ENCODE data around the gene CRP. TPM values are rescaled to one million over a fixed set of nuclear protein-coding genes. Genes with fewer than 3 reads are reported as not detected.
"Not testable (repeated sequence)": the region's sequence is repeated elsewhere in the genome, so short reads cannot be mapped to it uniquely, and the experiment has no call there.

Gene CRP
- polyA plus RNA-seq, 1 donor = not detected

DNA sequence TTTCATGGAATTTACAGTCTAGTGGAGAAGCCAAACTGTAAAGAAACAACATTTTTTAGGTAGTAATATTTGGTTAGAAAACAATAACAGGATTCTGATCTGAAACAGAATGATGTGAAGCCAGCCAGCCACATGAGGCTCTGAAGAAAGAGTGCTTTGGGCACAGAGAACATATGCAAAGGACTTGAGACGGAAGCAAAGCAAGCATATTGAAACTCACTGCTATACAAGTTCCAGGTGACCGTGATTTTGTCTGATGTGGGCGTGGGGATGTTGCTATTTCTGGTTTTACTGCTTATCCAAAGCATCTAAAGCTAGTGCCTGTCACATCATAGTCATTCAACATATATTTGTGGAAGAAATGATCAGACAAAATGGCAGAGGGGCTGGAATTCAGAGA, 14.7 kb downstream of the CRP start:
- no peak for DNase-seq

DNA sequence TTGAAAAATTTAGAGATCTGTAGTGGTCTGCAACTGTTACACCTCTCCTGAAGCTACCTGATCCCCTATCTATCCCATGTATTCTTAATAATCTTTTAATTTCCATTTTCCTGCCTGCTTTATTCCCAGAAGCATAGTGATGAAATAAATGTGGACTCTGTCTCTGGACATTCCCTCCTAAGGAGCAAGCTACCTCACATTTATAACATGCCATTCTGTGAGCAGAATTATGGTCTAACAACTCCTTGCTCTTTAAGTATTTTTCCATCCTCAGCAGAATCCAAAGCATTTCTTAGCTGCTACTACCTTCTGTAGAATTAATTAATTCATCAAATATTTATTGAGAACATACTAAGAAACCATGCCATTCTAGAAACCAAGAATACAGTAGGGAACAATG, 15.1 kb downstream of the CRP start:
- DNase-seq = no peak

DNA sequence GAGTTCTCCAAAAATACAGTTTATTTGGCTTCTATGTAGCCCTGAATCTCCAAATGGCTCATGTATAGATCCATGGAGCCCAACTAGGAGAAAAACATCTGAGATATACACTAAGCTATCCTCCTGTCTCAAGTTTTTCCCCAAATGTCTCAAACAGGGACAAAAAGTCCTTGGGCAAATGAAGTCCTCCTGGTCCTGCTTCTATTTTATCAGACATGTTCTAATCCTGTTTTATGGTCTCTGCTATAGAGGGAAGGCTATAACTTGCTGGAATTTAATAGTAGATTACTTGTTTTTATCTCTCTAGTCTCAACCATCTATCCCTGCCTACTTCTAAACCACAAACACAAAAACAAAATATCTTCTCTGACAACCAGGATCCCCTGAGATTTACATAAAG, 26.9 kb downstream of the CRP start:
- no peak for DNase-seq

DNA sequence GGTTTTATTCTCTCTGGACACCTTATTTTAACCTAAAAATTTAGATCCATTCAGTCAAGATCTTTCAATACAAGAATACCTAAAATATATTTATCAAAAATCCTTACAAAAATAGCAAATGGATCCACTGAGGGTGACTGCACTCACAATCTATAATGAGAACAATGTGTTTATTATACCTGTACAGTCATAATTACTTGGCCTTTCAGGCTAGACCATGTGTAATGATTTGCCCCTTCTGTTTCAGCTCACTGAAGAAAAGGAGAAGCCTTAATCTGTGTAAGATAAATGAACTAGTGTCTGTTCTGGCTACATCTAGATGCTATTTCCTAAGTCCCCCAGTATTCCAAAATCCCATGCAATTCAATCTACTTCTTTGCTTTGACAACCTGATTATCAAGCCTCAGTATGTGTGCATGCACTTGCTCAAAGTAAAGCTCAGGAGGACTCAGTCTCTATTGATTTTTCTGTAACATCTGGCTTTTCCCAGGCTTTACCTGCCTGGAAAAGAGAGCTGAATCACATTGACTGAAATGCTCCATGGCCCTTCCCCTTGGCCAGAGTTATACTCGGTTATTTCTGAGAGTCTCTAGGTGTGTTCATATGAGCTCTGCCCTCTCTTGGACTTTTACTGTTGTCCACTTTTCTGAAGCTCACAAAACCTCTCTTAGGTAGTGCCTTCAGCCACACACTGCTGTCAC, 27.6 kb downstream of the CRP start:
- no peak for DNase-seq

DNA sequence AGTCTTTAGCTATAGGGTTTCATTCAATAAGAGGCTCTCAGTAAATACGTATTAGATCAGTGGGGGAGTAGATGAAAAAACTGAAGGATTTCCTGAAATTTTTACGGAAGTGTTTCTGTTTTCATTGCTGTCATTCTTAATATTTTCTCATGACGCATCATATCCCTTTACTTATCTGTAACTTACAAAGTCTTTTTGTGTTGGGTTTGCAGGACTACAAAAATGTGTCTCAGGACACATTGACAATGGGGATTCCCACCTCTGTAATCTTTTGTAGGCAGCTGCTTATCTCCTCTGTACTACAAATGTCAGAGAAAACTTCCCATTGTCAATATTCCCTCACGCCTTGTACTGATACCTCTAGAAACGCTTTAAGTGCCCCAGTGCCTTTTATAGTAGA, 35.5 kb downstream of the CRP start:
- no peak for DNase-seq

DNA sequence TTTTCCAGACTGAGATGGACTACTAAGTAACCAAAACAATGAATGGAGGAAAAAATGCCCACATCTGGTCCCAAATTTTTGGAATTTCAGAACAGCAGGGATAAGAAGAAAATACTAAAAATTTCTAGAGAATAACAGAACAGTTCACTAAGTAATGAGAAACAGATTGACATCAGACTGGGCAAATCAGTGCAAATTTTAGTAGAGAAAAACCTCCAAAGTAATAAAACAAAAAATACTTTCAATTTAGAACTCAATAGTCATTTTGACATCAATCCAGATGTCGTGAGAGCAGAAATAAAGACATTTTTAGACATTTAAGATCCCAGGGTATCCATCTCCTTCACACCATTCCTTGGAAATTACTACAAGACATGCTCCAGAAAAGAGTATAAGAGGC, 39.3 kb downstream of the CRP start:
- DNase-seq = no peak

DNA sequence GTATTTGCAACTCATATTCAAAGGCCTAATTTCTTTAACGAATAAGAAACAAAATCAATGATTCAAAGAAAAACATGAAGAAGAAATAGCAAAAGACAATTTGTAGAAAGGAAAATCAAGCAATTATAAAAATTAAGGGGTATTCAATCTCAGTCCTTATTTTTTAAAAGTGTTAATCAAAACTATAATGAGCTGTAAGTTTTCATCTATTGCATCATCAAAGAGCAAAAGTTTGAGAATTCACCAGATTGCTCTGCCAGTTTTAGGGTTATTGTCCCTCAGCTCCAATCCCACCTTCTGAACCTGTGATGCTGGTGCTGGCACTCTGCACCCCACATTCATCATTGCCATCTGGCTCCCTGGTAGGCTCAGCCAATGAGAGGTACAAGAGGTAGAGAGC, 42.0 kb downstream of the CRP start:
- DNase-seq = not testable (repeated sequence)

DNA sequence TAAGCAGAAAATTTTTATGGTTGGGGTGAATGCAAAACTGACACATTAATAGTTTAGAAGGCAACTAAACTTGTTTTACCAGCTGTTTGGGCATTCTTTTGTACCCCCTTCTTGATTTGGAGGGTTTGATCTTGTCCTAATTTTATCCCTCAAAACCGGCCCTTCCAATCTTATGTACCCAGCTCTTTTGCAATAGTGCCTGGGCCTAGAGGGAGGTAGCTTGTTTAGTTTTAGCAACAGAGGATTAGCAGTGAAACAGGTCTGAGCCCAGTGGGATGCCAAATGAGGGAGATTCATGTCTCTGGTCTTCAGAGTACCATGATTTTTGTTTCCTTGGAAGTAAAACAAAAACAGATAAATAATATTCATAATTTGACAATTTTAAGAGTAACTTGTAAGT, 45.1 kb downstream of the CRP start:
- DNase-seq = no peak

DNA sequence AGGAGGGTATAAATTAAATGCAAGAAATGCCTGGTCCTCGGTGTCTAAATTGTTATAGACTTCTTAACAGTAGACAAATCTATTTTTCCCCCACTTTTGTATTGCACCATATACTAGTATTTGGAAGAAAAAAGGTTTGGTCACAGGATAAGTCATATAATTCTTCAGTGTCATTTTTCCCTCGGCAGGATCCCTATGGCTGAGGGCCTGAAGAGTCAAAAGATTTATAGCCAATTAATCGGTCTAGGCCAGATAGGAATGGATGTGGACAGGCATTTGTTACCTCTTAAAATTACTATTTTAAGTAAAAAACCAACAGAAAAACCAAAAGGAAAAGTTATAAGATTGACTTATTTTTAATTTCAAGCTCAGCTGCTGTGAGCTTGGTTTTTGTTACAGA, 45.6 kb downstream of the CRP start:
- DNase-seq = no peak

DNA sequence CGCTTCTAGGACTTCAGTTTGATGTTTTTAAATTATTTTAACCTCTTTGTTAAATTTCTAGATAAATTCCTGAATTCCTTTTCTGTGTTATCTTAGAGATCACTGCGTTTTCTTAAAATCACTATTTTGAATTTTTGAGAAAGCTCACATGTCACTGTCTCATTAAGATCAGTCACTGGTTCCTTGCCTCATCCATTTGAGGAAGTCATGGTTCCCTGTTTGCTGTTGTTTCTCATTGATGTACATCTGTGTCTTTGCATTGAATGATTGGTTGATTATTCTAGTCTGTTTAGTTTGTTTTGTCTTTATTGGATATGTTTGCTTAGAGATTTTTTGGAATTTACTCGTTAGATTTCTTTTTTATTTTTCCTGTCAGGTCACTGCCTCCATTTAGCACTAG, 50.1 kb downstream of the CRP start:
- DNase-seq = no peak

DNA sequence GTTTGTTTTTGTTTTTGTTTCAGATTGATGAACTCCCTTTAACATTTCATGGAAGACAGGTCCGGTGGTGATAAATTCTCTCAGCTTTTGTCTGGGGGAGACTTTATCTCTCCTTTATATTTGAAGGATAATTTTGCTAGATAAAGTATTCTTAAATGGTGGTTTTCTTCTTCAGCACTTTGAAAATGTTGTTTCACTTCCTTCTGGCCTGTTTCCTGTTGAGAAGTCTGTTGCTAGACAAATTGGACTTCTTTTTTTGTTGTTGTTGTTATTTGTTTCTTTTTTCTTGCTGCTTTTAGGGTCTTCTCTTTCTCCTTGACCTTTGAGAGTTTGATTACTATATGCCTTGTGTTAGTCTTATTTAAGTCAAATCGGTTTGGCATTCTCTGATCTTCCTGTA, 50.8 kb downstream of the CRP start:
- no peak for DNase-seq

Other genes with a start within 250 kb of the CRP start
- gene OR10J5, start 178.6 kb downstream of the CRP start, polyA plus RNA-seq (ENCODE audit: insufficient read length) = not detected
- gene APCS, start 126.8 kb downstream of the CRP start, polyA plus RNA-seq (ENCODE audit: insufficient read length) = not detected
- 20.3 TPM for gene DUSP23, start 66.4 kb upstream of the CRP start, polyA plus RNA-seq (ENCODE audit: insufficient read length)
- gene FCRL6, start 87.8 kb upstream of the CRP start, polyA plus RNA-seq (ENCODE audit: insufficient read length) = 0.27 TPM
- 0.80 TPM for gene SLAMF8, start 112.3 kb upstream of the CRP start, polyA plus RNA-seq (ENCODE audit: insufficient read length)
- gene VSIG8, start 148.1 kb upstream of the CRP start, polyA plus RNA-seq (ENCODE audit: insufficient read length) = 0.17 TPM
- 3.8 TPM for gene CFAP45, start 185.6 kb upstream of the CRP start, polyA plus RNA-seq (ENCODE audit: insufficient read length)
- gene TAGLN2, start 210.9 kb upstream of the CRP start, polyA plus RNA-seq (ENCODE audit: insufficient read length) = 94.6 TPM
- gene IGSF9, start 231.0 kb upstream of the CRP start, polyA plus RNA-seq (ENCODE audit: insufficient read length) = 15.6 TPM
- gene SLAMF9, start 239.6 kb upstream of the CRP start, polyA plus RNA-seq (ENCODE audit: insufficient read length) = not detected